Cardiac muscle cell (in vitro differentiated cells and primary cell): ENCODE measurements around the gene KICS2. TPM values are rescaled to one million over a fixed set of nuclear protein-coding genes. Genes with fewer than 3 reads are reported as not detected.
"Not testable (repeated sequence)": the region's sequence is repeated elsewhere in the genome, so short reads cannot be mapped to it uniquely, and the experiment has no call there.

Source experiments
- DNase-seq, 2 donors: peaks; one replicate each; pipeline versions ENCODE4 v3.0.0 to v3.0.0-alpha.2; 2010 to 2017; ENCODE audit warnings: low read depth in 1 of 2, low spot score in 1 of 2
- H3K27ac ChIP-seq: fragments of 200-600 bp; sonication (generic); 2 replicates; pipeline ENCODE4 v1.5.1; 2016
- H3K27me3 ChIP-seq: fragments of 200-600 bp; sonication (generic); 2 replicates; pipeline ENCODE4 v1.6.0; 2016; ENCODE audit warnings: control low read depth
- H3K36me3 ChIP-seq: fragments of 200-600 bp; sonication (generic); 2 replicates; pipeline ENCODE4 v1.5.1; 2016; ENCODE audit warnings: control low read depth
- H3K4me1 ChIP-seq: fragments of 200-600 bp; sonication (generic); 2 replicates; pipeline ENCODE4 v1.8.1; 2017; ENCODE audit warnings: low read depth, mild to moderate bottlenecking, mixed run types
- H3K4me3 ChIP-seq: fragments of 200-600 bp; sonication (generic); 2 replicates; pipeline ENCODE4 v1.5.1; 2016; ENCODE audit warnings: mild to moderate bottlenecking
- H3K9me3 ChIP-seq: fragments of 200-600 bp; sonication (generic); 2 replicates; pipeline ENCODE4 v1.5.1; 2017; ENCODE audit warnings: low read depth, mild to moderate bottlenecking, control low read depth
- polyA plus RNA-seq: library from polyadenylated mRNA; unstranded; fragments of >200 nt; fragmentation: Nextera tagmentation; extraction: Ambion mirVana; gene quantifications from 2 replicates; pipeline ENCODE4 v1.2.1, GENCODE V29; 2016
- total RNA-seq: library from RNA; depleted of rRNA; stranded (reverse); fragments of >200 nt; gene quantifications from 2 replicates; pipeline ENCODE4 v1.2.3, GENCODE V29; 2016
- TF ChIP-seq, protein P1 (sequence below): IDR thresholded peaks from 2 replicates; pipeline ENCODE4 v1.5.1; 2012; ENCODE audit warnings: low read depth, mild to moderate bottlenecking, low read length

Gene KICS2
- total and polyA plus RNA-seq, 2 experiments from 2014 or later, result 0.81 to 7.2 TPM

DNA sequence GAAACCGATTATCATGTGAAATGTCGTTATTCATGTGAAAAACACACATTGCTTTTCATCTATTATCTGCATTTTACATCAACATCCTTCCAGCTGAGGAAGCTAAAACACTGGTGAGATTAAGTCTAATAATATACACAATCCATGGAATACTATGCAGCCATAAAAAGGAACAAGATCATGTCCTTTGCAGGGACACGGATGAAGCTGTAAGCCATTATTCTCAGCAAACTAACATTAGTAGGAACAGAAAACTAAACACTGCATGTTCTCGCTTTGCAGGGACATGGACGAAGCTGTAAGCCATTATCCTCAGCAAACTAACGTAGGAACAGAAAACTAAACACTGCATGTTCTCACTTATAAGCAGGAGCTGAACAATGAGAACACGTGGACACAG is 18.3 kb downstream of the KICS2 start:
- DNase-seq, result no peak
- Histone ChIP-seq H3K4me1 (no peaks in the 10 kb centered on the region), H3K27ac (no peak overlapping the region), H3K36me3 (no peaks in the 10 kb centered on the region), H3K9me3 (no peaks in the 10 kb centered on the region), H3K4me3 (no peak overlapping the region), H3K27me3 (no peaks in the 10 kb centered on the region)
- TF ChIP-seq, protein P1, sequence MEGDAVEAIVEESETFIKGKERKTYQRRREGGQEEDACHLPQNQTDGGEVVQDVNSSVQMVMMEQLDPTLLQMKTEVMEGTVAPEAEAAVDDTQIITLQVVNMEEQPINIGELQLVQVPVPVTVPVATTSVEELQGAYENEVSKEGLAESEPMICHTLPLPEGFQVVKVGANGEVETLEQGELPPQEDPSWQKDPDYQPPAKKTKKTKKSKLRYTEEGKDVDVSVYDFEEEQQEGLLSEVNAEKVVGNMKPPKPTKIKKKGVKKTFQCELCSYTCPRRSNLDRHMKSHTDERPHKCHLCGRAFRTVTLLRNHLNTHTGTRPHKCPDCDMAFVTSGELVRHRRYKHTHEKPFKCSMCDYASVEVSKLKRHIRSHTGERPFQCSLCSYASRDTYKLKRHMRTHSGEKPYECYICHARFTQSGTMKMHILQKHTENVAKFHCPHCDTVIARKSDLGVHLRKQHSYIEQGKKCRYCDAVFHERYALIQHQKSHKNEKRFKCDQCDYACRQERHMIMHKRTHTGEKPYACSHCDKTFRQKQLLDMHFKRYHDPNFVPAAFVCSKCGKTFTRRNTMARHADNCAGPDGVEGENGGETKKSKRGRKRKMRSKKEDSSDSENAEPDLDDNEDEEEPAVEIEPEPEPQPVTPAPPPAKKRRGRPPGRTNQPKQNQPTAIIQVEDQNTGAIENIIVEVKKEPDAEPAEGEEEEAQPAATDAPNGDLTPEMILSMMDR, result no peak

DNA sequence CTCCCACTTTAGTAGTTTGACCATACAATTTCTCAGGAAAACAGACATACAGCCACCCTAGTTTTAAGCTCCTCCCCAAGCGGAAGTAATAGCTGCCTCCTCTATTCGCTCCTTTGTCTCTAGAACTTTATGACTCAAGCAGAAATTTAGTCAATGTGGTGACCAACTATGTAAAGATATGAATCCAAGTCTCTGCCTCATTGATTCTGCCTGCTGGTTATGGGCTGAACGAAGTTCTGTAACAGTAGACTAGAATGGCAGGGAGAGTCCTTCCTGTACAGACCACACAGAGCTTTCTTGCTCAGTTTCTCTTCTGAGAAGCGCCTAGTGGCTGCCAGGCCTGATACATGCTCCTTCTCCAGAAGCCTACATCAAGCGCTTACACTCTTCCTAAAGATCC is 19.1 kb downstream of the KICS2 start:
- no peaks in the 10 kb centered on the region for H3K9me3 ChIP-seq
- H3K27me3 ChIP-seq, result no peaks in the 10 kb centered on the region
- no peak overlapping the region for H3K27ac ChIP-seq
- H3K4me1 ChIP-seq, result no peaks in the 10 kb centered on the region
- no peak overlapping the region for H3K4me3 ChIP-seq
- TF ChIP-seq, protein P1, result no peak
- DNase-seq, result no peak
- H3K36me3 ChIP-seq, result no peaks in the 10 kb centered on the region

DNA sequence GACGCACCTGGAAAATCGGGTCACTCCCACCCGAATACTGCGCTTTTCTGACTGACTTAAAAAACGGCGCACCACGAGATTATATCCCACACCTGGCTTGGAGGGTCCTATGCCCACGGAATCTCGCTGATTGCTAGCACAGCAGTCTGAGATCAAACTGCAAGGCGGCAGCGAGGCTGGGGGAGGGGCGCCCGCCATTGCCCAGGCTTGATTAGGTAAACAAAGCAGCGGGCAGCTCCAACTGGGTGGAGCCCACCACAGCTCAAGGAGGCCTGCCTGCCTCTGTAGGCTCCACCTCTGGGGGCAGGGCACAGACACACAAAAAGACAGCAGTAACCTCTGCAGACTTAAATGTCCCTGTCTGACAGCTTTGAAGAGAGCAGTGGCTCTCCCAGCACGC is 26.3 kb downstream of the KICS2 start:
- H3K36me3 ChIP-seq, H3K27me3 ChIP-seq, DNase-seq, H3K27ac ChIP-seq, H3K4me1 ChIP-seq, H3K4me3 ChIP-seq, H3K9me3 ChIP-seq: not testable (repeated sequence)

DNA sequence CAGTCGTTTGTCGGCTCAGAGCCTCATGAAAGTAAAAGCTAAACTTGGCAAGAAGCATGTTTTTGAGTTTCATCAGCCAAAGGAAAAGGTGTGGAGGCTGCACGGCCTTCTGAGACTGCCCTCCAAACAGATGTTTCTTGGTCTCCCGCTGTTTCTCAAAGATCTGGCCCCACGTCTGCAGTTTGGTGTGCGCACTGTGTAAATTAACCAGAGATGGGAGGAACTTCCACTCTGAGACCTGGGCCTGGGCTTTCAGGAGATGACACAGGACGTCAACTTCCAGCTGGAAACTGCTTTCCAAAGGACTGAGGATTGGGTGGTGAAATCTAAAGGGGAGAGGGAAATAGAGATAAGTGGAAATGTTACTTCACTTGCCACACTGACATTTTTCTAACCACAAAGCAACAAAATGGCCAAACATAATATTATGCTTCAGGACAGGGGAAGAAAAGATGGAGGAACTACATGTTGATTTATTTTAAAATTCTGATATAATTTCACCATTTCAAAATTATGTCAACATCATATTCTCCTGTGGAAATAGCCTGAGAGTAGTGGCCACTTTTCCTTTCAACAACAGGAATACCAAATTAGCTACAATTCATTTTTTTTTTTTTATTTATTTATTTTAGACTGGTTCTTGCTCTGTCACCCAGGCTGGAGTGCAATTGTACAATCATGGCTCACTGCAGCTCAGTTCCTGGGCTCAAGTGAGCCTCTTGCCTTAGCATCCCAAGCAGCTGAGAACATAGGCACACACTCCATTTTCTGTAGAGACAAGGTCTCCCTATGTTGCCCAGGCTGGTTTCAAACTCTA is 27.6 kb downstream of the KICS2 start:
- peak in 1 of 2 donors; percentile 87 for DNase-seq
- Histone ChIP-seq H3K27ac (no peak overlapping the region), H3K4me3 (no peak overlapping the region), H3K4me1 (no peaks in the 10 kb centered on the region), H3K27me3 (no peaks in the 10 kb centered on the region), H3K36me3 (no peaks in the 10 kb centered on the region), H3K9me3 (no peaks in the 10 kb centered on the region)
- TF ChIP-seq, protein P1, result no peak

DNA sequence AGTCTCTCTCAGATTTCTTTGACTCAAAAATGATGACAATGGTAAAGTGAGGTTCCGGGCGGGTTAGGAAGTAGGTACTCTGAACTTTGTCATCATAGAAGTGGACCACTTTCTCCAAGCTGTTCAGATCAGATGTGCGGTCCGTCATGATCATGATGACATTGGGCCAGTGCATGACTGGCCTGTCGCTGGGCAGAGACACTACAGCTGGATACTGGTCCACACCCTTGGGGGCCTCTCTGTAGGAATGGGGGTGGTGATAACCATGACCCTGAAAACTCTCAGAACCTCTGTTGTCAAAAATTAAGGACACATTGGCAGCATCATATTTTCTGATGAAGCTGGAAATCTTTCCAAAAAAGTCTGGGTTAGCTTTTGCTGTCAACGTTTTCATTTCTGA is 28.2 kb downstream of the KICS2 start:
- H3K9me3 ChIP-seq, result no peaks in the 10 kb centered on the region

More for the DNA sequence above, 28.2 kb downstream of the KICS2 start:
- DNase-seq, result no peak
- Histone ChIP-seq H3K36me3 (no peaks in the 10 kb centered on the region), H3K4me3 (no peak overlapping the region), H3K27me3 (no peaks in the 10 kb centered on the region), H3K4me1 (no peaks in the 10 kb centered on the region), H3K27ac (no peak overlapping the region)
- TF ChIP-seq, protein P1, result no peak
